K562 (cell line): Measurements from ENCODE around the gene NKAIN4. TPM values are rescaled to one million over a fixed set of nuclear protein-coding genes. Genes with fewer than 3 reads are reported as not detected.

Source experiments
- ATAC-seq: fragments of 200-7000 bp; cut with Tn5 transposase; 3 replicates; pipeline ENCODE4 v1.9.1; 2020; ENCODE audit warnings: moderate library complexity
- BruUV-seq: library from RNA; stranded (reverse); fragments of 400-500 nt; replicated peaks from 2 replicates; lab custom pipeline; 2021; lab: Mats Ljungman, UMichigan
- CTCF ChIA-PET: fragments of 300-600 bp; formaldehyde crosslinking; extraction: SDS; loops from one replicate; lab custom pipeline; 2021; ENCODE audit warnings: low intra/inter-chr PET ratio; lab: Yijun Ruan, JAX
- POLR2A ChIA-PET: fragments of 300-600, 350-650 bp; sonication (Branson Sonifier 250); formaldehyde crosslinking; extraction: SDS; loops from one replicate; lab custom pipeline; 2021; ENCODE audit warnings: antibody characterized with exemption, inconsistent platforms; lab: Yijun Ruan, JAX
- DNase-seq, 4 experiments: peaks; one replicate each; pipeline versions ENCODE4 v3.0.0 to v3.0.0-alpha.2; 2011 to 2018; ENCODE audit warnings: low spot score in 3 of 4, mixed read lengths in 3 of 4; ENCODE audit errors: extremely low read depth in 1 of 4
- FAIRE-seq: peaks from 2 replicates; lab custom pipeline; 2011; peaks lifted over from hg19 to GRCh38; lab: Jason Lieb, UNC
- H2AFZ ChIP-seq: 2 replicates; pipeline ENCODE4 v1.6.0; 2011; ENCODE audit warnings: low read depth, low read length, control low read depth, inconsistent platforms
- H3K27ac ChIP-seq: fragments of 200-600 bp; 3 replicates; pipeline ENCODE4 v1.8.0; 2011; ENCODE audit warnings: low read depth, mild to moderate bottlenecking, control low read depth, inconsistent platforms, low read length, moderate library complexity, mixed read lengths; ENCODE audit errors: extremely low read depth
- H3K27me3 ChIP-seq, 2 experiments: fragments of 300-600 bp in 1 of 2; 2 replicates in 1 of 2; 3 replicates in 1 of 2; pipeline versions ENCODE4 v1.6.0 to v1.8.0; 2011; ENCODE audit warnings: inconsistent platforms in 2 of 2, low read length in 2 of 2, mild to moderate bottlenecking in 1 of 2, mixed read lengths in 1 of 2, moderate library complexity in 1 of 2; ENCODE audit not compliant: control insufficient read depth in 2 of 2, insufficient read depth in 2 of 2
- H3K36me3 ChIP-seq: fragments of 300-600 bp; 3 replicates; pipeline ENCODE4 v1.8.0; 2011; ENCODE audit warnings: mild to moderate bottlenecking, low read length, inconsistent platforms; ENCODE audit not compliant: control insufficient read depth, insufficient read depth
- H3K4me1 ChIP-seq, 2 experiments: fragments of 200-600 bp in 1 of 2; replicated peaks in 1 of 2; 2 replicates in 1 of 2; 3 replicates in 1 of 2; pipeline versions ENCODE4 v1.5.1 to v1.8.0; 2011; ENCODE audit warnings: inconsistent platforms in 2 of 2, low read length in 2 of 2, mild to moderate bottlenecking in 1 of 2, mixed read lengths in 1 of 2, moderate library complexity in 1 of 2; ENCODE audit not compliant: control insufficient read depth in 2 of 2, insufficient read depth in 2 of 2
- H3K4me2 ChIP-seq: 2 replicates; pipeline ENCODE4 v1.6.1; 2011; ENCODE audit warnings: low read length, control low read depth, inconsistent platforms, mixed read lengths; ENCODE audit not compliant: insufficient read depth
- H3K4me3 ChIP-seq: fragments of 200-600 bp; sonication (generic), shearing (Covaris generic); 2 replicates; pipeline ENCODE4 v1.5.1; 2016; ENCODE audit warnings: control low read depth, inconsistent platforms
- H3K79me2 ChIP-seq: fragments of 200-600 bp; 3 replicates; pipeline ENCODE4 v1.8.0; 2011; ENCODE audit warnings: low read length, inconsistent platforms; ENCODE audit not compliant: control insufficient read depth, insufficient read depth
- H3K9ac ChIP-seq, 2 experiments: 2 replicates each; pipeline versions ENCODE4 v1.6.0 to v1.6.1; 2011; ENCODE audit warnings: low read depth in 2 of 2, low read length in 2 of 2, control low read depth in 1 of 2, inconsistent platforms in 1 of 2, mild to moderate bottlenecking in 1 of 2, mixed read lengths in 1 of 2; ENCODE audit not compliant: insufficient read depth in 1 of 2
- H3K9me1 ChIP-seq: one replicate; pipeline ENCODE4 v1.6.0; 2011; ENCODE audit warnings: inconsistent platforms, mild to moderate bottlenecking, low read length, moderate library complexity; ENCODE audit not compliant: control insufficient read depth, insufficient read depth
- H3K9me3 ChIP-seq: replicated peaks from 2 replicates; pipeline ENCODE4 v1.5.1; 2011; ENCODE audit warnings: low read depth, low read length, inconsistent platforms; ENCODE audit not compliant: control insufficient read depth, insufficient read depth
- H4K20me1 ChIP-seq: replicated peaks from 2 replicates; pipeline ENCODE4 v1.6.1; 2011; ENCODE audit warnings: low read length, inconsistent platforms, mixed read lengths; ENCODE audit not compliant: control insufficient read depth, insufficient read depth
- CTCF ChIP-seq, 3 experiments: IDR thresholded peaks in 2 of 3; conservative IDR thresholded peaks in 1 of 3; 2 replicates each; pipeline ENCODE4 v1.5.1; 2011 to 2012; ENCODE audit warnings: low read length in 3 of 3, mild to moderate bottlenecking in 3 of 3, control low read depth in 2 of 3, improper control_type of control experiment in 1 of 3, inconsistent platforms in 1 of 3, low read depth in 1 of 3, mixed read lengths in 1 of 3, moderate library complexity in 1 of 3; ENCODE audit not compliant: insufficient read depth in 2 of 3
- ZNF274 ChIP-seq: IDR thresholded peaks from 2 replicates; pipeline ENCODE4 v1.6.1; 2011; ENCODE audit warnings: low read depth, mild to moderate bottlenecking, low read length, moderate library complexity, borderline replicate concordance
- WGBS: fragments of 100-300 bp; shearing (Covaris generic); methylation state at CpG from one replicate; pipeline ENCODE4 v1.1.6; 2016; ENCODE audit warnings: low coverage, mixed read lengths; ENCODE audit not compliant: insufficient coverage; ENCODE audit errors: missing lambda C conversion rate; 5-methylcytosine and 5-hydroxymethylcytosine counted together
- in situ Hi-C: fragments of 300-500 bp; cut with MboI; formaldehyde crosslinking; loops from 4 replicates; pipeline ENCODE4 v1.15.0; 2018; ENCODE audit warnings: inconsistent platforms, mixed read lengths
- intact Hi-C: fragments of 100-400 bp; cut with micrococcal nuclease; formaldehyde crosslinking; loops from 2 replicates; pipeline ENCODE4 v1.14.2; 2022
- polyA plus RNA-seq, 8 experiments: library from polyadenylated mRNA; depleted of rRNA in 4 of 8; stranded (reverse) in 5 of 8; unstranded in 3 of 8; fragments of >200 nt; fragmentation: Nextera tagmentation in 2 of 8; fragmentation: Illumina TruSeq in 1 of 8; extraction: Ambion mirVana in 2 of 8; extraction: Trizol in 1 of 8; gene quantifications; 2 replicates each; pipeline versions ENCODE4 v1.2.1 to v1.2.3, GENCODE V29; 2011 to 2014; ENCODE audit warnings: inconsistent platforms in 1 of 8, missing spikeins in 1 of 8
- total RNA-seq, 7 experiments: library from RNA; depleted of rRNA in 6 of 7; stranded (reverse); fragments of >200 nt in 6 of 7; fragmentation: Illumina TruSeq in 2 of 7; extraction: Trizol in 2 of 7; gene quantifications; 2 replicates each; pipeline versions ENCODE4 v1.2.1 to v1.2.3, GENCODE V29; 2011 to 2021; ENCODE audit warnings: low replicate concordance in 1 of 7

NKAIN4 gene
- total and polyA plus RNA-seq, 9 of the 15 experiments (the other 6 are each of a cell fraction or from before 2014, with no cell fraction given), result not detected

- TF ChIP-seq CTCF (IDR thresholded peaks at IDR 0.05 in 2 of 3, conservative IDR thresholded peaks at IDR 0.05 in 1 of 3; ENCODE audit: insufficient read depth in 2 of 3, low read depth in 1 of 3, low read length in 3 of 3), result peak; percentile 43 to 48 (median 46); a peak in 5 of 6 replicates
These were observed 2.9 kb downstream of the NKAIN4 start (continued) for GRCh38 chr20:63251350-63251749.

GRCh38 chr20:63249891-63250290, 4.4 kb downstream of the NKAIN4 start:
- Histone ChIP-seq H3K4me3 (no peak overlapping the region), H3K27ac (no peak overlapping the region), H2AFZ (no peak overlapping the region), H4K20me1 (peaks cover 23% of the 10 kb centered on the region), H3K4me1 (peaks cover 0 to 41% of the 10 kb centered on the region in 2 experiments; a peak in 2 of 5 replicates), H3K9ac (no peak overlapping the region), H3K4me2 (no peak overlapping the region), H3K9me1 (no peaks in the 10 kb centered on the region), H3K9me3 (no peaks in the 10 kb centered on the region), H3K36me3 (no peaks in the 10 kb centered on the region), H3K27me3 (peaks cover 27 to 75% of the 10 kb centered on the region in 2 experiments; a peak in 4 of 5 replicates), H3K79me2 (no peaks in the 10 kb centered on the region)
- WGBS, result 13% methylated on average over 15 of the region's 15 CpGs
- no peak for DNase-seq
- no peak for ATAC-seq
- POLR2A ChIA-PET, result no interaction called here
- BruUV-seq, result no TSS peak
- CTCF ChIA-PET, result interaction anchor here (0.8 kb wide), 1 partner anchor 194 kb away, joined by 3 read pairs; no protein-coding TSS in a partner anchor
- in situ Hi-C loops (no loop called here), intact Hi-C loops (no loop called here)
- TF ChIP-seq ZNF274, result no peak
- no peak for FAIRE-seq
